HUES6 (cell line): ENCODE measurements around the gene ATP5PD.

ENCODE experiments used
- H3K27ac ChIP-seq: 2 replicates; pipeline ENCODE4 v1.7.0; 2013; ENCODE audit warnings: low read depth, mild to moderate bottlenecking, low read length, inconsistent platforms
- H3K27me3 ChIP-seq: 2 replicates; pipeline ENCODE4 v1.6.1; 2013; ENCODE audit warnings: low read length; ENCODE audit not compliant: control insufficient read depth, insufficient read depth
- H3K36me3 ChIP-seq: 2 replicates; pipeline ENCODE4 v1.6.1; 2013; ENCODE audit warnings: low read length; ENCODE audit not compliant: control insufficient read depth, insufficient read depth
- H3K4me1 ChIP-seq: 2 replicates; pipeline ENCODE4 v1.6.1; 2013; ENCODE audit warnings: low read length; ENCODE audit not compliant: control insufficient read depth, insufficient read depth
- H3K4me3 ChIP-seq: 2 replicates; pipeline ENCODE4 v1.5.1; 2013; ENCODE audit warnings: low read depth, low read length
- H3K9ac ChIP-seq: one replicate; pipeline ENCODE4 v1.6.1; 2013; ENCODE audit warnings: mild to moderate bottlenecking, low read length
- H3K9me3 ChIP-seq: 2 replicates; pipeline ENCODE4 v1.6.1; 2013; ENCODE audit warnings: low read depth, low read length; ENCODE audit not compliant: control insufficient read depth, insufficient read depth

ATP5PD gene

GRCh38 chr17:75064040-75064439 lies 17.3 kb upstream of the ATP5PD start:
- H3K9ac ChIP-seq = no peak overlapping the region
- H3K9me3 ChIP-seq = no peaks in the 10 kb centered on the region
- no peaks in the 10 kb centered on the region for H3K27me3 ChIP-seq
- H3K36me3 ChIP-seq = peaks cover 66% of the 10 kb centered on the region
- no peak overlapping the region for H3K4me3 ChIP-seq
- no peaks in the 10 kb centered on the region for H3K4me1 ChIP-seq
- H3K27ac ChIP-seq = no peak overlapping the region

DNA sequence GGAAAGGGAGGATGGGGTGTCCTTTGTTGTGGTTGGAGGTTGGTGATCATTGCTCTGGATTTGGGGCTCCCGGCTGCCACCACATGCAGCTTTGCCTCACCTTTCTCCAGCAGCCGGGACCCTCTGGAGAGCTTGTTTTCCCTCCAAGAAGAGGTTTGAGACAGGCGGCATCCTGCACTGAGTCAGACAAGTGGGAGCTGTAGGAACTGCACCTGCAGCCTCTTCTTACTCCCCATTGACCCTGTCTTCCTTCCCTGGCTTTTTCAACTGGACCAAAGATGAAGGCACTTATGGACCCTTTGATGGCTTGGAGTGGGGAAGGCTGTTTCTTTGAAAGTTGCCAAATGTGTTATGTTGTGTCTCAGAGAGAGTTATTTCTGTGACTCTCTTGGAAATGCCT lies 16.9 kb upstream of the ATP5PD start:
- Histone ChIP-seq H3K36me3 (peaks cover 66% of the 10 kb centered on the region), H3K27ac (no peak overlapping the region), H3K4me1 (no peaks in the 10 kb centered on the region), H3K27me3 (no peaks in the 10 kb centered on the region), H3K9me3 (no peaks in the 10 kb centered on the region), H3K4me3 (no peak overlapping the region), H3K9ac (no peak overlapping the region)

DNA sequence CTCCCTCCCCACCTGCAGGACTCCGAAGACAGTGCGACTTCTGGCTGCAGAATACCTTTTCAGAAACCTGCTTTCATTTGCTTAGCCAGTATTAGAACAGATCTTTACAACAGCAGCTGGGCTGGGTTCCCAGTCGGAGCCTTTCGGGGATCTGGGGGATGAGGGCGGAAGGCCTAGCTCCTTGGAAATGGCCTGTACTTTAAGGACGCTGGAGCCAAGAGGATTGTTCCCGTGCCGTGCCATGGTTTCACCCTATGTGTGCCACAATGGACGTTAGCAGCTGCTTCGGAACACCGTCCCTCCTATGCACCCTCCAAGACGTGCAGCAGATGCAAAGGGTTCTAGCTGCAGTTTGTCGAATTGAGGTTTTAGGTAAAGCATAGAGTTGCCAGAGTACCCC lies 16.4 kb upstream of the ATP5PD start:
- no peaks in the 10 kb centered on the region for H3K4me1 ChIP-seq
- peaks cover 66% of the 10 kb centered on the region for H3K36me3 ChIP-seq
- no peaks in the 10 kb centered on the region for H3K9me3 ChIP-seq
- no peaks in the 10 kb centered on the region for H3K27me3 ChIP-seq
- no peak overlapping the region for H3K27ac ChIP-seq
- no peak overlapping the region for H3K9ac ChIP-seq
- no peak overlapping the region for H3K4me3 ChIP-seq

DNA sequence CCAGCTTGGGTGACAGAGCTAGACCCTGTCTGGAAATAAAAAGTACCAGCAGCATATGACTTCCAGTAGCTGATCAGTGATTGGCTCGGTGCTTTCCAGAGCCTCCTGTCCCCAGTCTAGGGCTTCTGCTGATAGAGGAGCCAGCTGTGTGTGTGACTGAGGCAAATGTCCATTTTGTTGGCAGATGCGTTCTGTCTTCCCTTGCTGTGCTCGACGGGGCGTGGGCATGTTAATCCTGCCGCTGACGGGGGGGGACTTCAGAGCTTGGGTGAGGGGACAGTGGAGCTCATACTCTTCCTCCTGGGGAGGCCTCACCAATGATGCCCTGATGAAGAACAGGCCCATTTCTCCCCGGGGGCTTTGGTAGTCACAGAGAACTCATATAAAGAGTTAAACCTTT lies 14.8 kb upstream of the ATP5PD start:
- Histone ChIP-seq H3K9me3 (no peaks in the 10 kb centered on the region), H3K27ac (no peak overlapping the region), H3K36me3 (peaks cover 73% of the 10 kb centered on the region), H3K27me3 (no peaks in the 10 kb centered on the region), H3K9ac (no peak overlapping the region), H3K4me1 (no peaks in the 10 kb centered on the region), H3K4me3 (no peak overlapping the region)

DNA sequence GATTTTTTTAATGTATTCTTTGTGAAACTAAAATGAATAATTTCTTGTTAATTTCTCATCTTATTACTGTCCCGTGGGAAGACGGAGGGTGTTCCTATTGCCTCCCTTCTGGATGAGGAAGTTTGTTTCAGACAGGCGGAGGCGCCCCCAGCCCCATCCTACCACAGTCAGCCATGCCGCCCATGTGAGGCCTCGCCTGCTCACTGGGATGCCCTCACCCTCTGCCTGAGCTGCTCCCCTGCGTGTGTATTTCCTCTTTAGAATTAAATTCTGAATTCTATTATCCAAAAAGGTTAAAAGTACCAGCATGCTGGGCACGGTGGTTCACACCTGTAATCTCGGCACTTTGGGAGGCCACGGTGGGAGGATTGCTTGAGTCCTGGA lies 14.3 kb upstream of the ATP5PD start:
- Histone ChIP-seq H3K27me3 (no peaks in the 10 kb centered on the region), H3K9me3 (no peaks in the 10 kb centered on the region), H3K36me3 (peaks cover 79% of the 10 kb centered on the region), H3K27ac (no peak overlapping the region), H3K4me1 (no peaks in the 10 kb centered on the region), H3K9ac (no peak overlapping the region), H3K4me3 (no peak overlapping the region)

DNA sequence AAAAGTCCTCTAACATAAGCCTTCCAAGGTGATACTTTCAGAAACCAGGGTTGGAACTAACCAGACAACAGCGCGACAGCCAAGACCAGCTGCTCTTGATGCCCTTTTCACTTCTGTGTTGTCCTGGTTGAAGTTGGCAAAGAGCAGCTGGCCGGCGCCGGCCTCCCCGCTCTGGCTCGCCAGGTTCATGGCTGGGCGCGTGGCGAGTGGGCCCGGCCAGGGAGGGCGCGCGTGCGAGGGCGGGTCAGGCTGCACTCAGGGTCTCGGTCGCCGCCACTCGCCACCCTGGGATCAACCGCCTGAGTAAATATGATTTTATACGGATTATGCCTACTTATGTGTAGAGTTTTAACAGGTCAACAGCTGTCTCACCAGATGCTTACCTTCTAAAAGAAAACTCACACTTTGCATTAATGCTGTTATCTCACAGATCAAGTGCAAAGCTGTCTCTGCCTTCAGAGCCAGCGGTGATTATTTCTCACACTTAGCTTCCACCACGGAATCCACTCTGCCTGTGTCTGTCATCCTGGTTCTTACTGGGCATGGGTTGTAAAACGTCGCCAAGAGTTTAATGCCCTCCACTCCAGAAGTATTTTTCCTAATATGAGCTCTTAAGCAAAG lies 13.8 kb upstream of the ATP5PD start:
- Histone ChIP-seq H3K27ac (no peak overlapping the region), H3K36me3 (peaks cover 81% of the 10 kb centered on the region), H3K9ac (no peak overlapping the region)

GRCh38 chr17:75059369-75060345 lies 12.9 kb upstream of the ATP5PD start:
- Histone ChIP-seq H3K36me3 (peaks cover 78% of the 10 kb centered on the region), H3K4me3 (no peak overlapping the region), H3K4me1 (no peaks in the 10 kb centered on the region), H3K9ac (no peak overlapping the region), H3K9me3 (no peaks in the 10 kb centered on the region), H3K27me3 (no peaks in the 10 kb centered on the region), H3K27ac (no peak overlapping the region)

More for the DNA sequence above, 13.8 kb upstream of the ATP5PD start:
- H3K4me3 ChIP-seq = no peak overlapping the region
- H3K4me1 ChIP-seq = no peaks in the 10 kb centered on the region
- no peaks in the 10 kb centered on the region for H3K9me3 ChIP-seq
- no peaks in the 10 kb centered on the region for H3K27me3 ChIP-seq

GRCh38 chr17:75051941-75052340 lies 5.2 kb upstream of the ATP5PD start:
- peaks cover 69% of the 10 kb centered on the region for H3K36me3 ChIP-seq
- no peak overlapping the region for H3K27ac ChIP-seq
- no peaks in the 10 kb centered on the region for H3K27me3 ChIP-seq
- no peaks in the 10 kb centered on the region for H3K9me3 ChIP-seq
- H3K9ac ChIP-seq = no peak overlapping the region
- H3K4me1 ChIP-seq = peaks cover 8% of the 10 kb centered on the region
- no peak overlapping the region for H3K4me3 ChIP-seq

DNA sequence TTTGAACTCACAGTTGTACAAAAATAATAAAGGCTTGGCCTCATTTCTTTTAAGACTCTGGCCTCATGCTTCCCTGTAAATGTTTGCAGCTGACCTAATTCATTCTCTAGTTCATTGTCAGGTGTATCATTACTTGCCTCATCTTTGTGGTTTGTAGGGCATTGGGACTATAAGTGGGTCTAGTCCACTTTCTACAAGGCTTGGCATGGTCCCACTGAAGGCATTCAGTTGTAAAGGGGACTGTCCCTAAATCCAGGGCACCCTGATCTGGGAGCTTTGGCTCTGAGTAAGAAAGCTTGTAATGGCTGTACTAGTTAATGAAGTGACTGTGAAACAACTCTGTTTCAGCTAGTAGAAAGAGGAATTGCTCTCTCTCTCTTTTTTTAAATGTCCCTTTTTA lies 2.9 kb upstream of the ATP5PD start:
- Histone ChIP-seq H3K36me3 (peaks cover 51% of the 10 kb centered on the region), H3K9ac (no peak overlapping the region)

GRCh38 chr17:75049057-75049456 lies 2.3 kb upstream of the ATP5PD start:
- Histone ChIP-seq H3K27ac (no peak overlapping the region), H3K4me3 (peak overlapping the region; percentile 86; the same call in 1 of the 2 replicates), H3K9ac (no peak overlapping the region)

More for the DNA sequence above, 2.9 kb upstream of the ATP5PD start:
- Histone ChIP-seq H3K27me3 (no peaks in the 10 kb centered on the region), H3K4me1 (peaks cover 9% of the 10 kb centered on the region), H3K27ac (no peak overlapping the region), H3K9me3 (no peaks in the 10 kb centered on the region), H3K4me3 (no peak overlapping the region)

GRCh38 chr17:75048249-75048878 lies 1.6 kb upstream of the ATP5PD start:
- Histone ChIP-seq H3K27me3 (no peaks in the 10 kb centered on the region), H3K36me3 (peaks cover 39% of the 10 kb centered on the region), H3K9me3 (no peaks in the 10 kb centered on the region), H3K4me1 (peaks cover 17% of the 10 kb centered on the region), H3K9ac (peak overlapping the region; percentile 89), H3K27ac (no peak overlapping the region), H3K4me3 (peak overlapping the region; percentile 86)

More at GRCh38 chr17:75049057-75049456, 2.3 kb upstream of the ATP5PD start:
- H3K4me1 ChIP-seq = peaks cover 12% of the 10 kb centered on the region
- no peaks in the 10 kb centered on the region for H3K27me3 ChIP-seq
- H3K36me3 ChIP-seq = peaks cover 46% of the 10 kb centered on the region
- no peaks in the 10 kb centered on the region for H3K9me3 ChIP-seq
